ENCODE results near the gene CLASP1. TPM values are rescaled to one million over a fixed set of nuclear protein-coding genes. Genes with fewer than 3 reads are reported as not detected.
"Not testable (repeated sequence)": the region's sequence is repeated elsewhere in the genome, so short reads cannot be mapped to it uniquely, and the experiment has no call there.

The CLASP1 gene
- total RNA-seq, 1 experiment from 2014 or later, result 28.2 TPM

GRCh38 chr2:121355488-121355887, 293.8 kb downstream of the CLASP1 start:
- Histone ChIP-seq H3K36me3 (peaks cover 59% of the 10 kb centered on the region), H3K9me3 (replicated peaks) (no peaks in the 10 kb centered on the region), H3K27me3 (replicated peaks) (no peaks in the 10 kb centered on the region), H3K4me3 (no peak overlapping the region), H3K27ac (no peak overlapping the region), H3K4me1 (replicated peaks) (0 out of 2 replicates have a peak, but pooled peaks cover 4% of the 10 kb centered on the region)
- DNase-seq (ENCODE audit: low read depth in 1 of 2, low spot score in 2 of 2), result no peak

- H3K4me1 ChIP-seq (replicated peaks), result no peaks in the 10 kb centered on the region
- no peak overlapping the region for H3K4me3 ChIP-seq
- DNase-seq (ENCODE audit: low read depth in 1 of 2, low spot score in 2 of 2), result no peak
- no peaks in the 10 kb centered on the region for H3K9me3 ChIP-seq (replicated peaks)
- no peaks in the 10 kb centered on the region for H3K27me3 ChIP-seq (replicated peaks)
- H3K27ac ChIP-seq, result no peak overlapping the region
- H3K36me3 ChIP-seq, result peaks cover 85% of the 10 kb centered on the region
Observed at GRCh38 chr2:121351521-121352318, 297.5 kb downstream of the CLASP1 start.

GRCh38 chr2:121350890-121351289, 298.4 kb downstream of the CLASP1 start:
- Histone ChIP-seq H3K27ac (no peak overlapping the region), H3K9me3 (replicated peaks) (no peaks in the 10 kb centered on the region), H3K4me3 (no peak overlapping the region), H3K36me3 (peaks cover 93% of the 10 kb centered on the region), H3K27me3 (replicated peaks) (no peaks in the 10 kb centered on the region), H3K4me1 (replicated peaks) (no peaks in the 10 kb centered on the region)
- no peak for DNase-seq (ENCODE audit: low read depth in 1 of 2, low spot score in 2 of 2)

- Histone ChIP-seq H3K4me3 (no peak overlapping the region), H3K27me3 (replicated peaks) (no peaks in the 10 kb centered on the region), H3K27ac (no peak overlapping the region), H3K4me1 (replicated peaks) (no peaks in the 10 kb centered on the region), H3K9me3 (replicated peaks) (no peaks in the 10 kb centered on the region), H3K36me3 (peaks cover 93% of the 10 kb centered on the region)
- DNase-seq (ENCODE audit: low read depth in 1 of 2, low spot score in 2 of 2), result no peak
Observed at GRCh38 chr2:121350402-121350775, 298.9 kb downstream of the CLASP1 start.

- Histone ChIP-seq H3K4me1 (replicated peaks) (no peaks in the 10 kb centered on the region), H3K36me3 (peaks cover 93% of the 10 kb centered on the region), H3K9me3 (replicated peaks) (no peaks in the 10 kb centered on the region), H3K27ac (no peak overlapping the region), H3K27me3 (replicated peaks) (no peaks in the 10 kb centered on the region), H3K4me3 (no peak overlapping the region)
- DNase-seq (ENCODE audit: low read depth in 1 of 2, low spot score in 2 of 2), result no peak
Observed at GRCh38 chr2:121349721-121350401, 299.4 kb downstream of the CLASP1 start.

- no peak overlapping the region for H3K4me3 ChIP-seq
- H3K27me3 ChIP-seq (replicated peaks), result no peaks in the 10 kb centered on the region
- no peaks in the 10 kb centered on the region for H3K4me1 ChIP-seq (replicated peaks)
- no peaks in the 10 kb centered on the region for H3K9me3 ChIP-seq (replicated peaks)
- H3K36me3 ChIP-seq, result peaks cover 91% of the 10 kb centered on the region
- no peak for DNase-seq (ENCODE audit: low read depth in 1 of 2, low spot score in 2 of 2)
- H3K27ac ChIP-seq, result no peak overlapping the region
Observed at GRCh38 chr2:121348128-121348740, 301.0 kb downstream of the CLASP1 start.

- Histone ChIP-seq H3K4me1 (replicated peaks) (no peaks in the 10 kb centered on the region), H3K27me3 (replicated peaks) (no peaks in the 10 kb centered on the region), H3K9me3 (replicated peaks) (no peaks in the 10 kb centered on the region), H3K36me3 (peaks cover 81% of the 10 kb centered on the region), H3K4me3 (no peak overlapping the region), H3K27ac (no peak overlapping the region)
- DNase-seq (ENCODE audit: low read depth in 1 of 2, low spot score in 2 of 2), result no peak
Observed at GRCh38 chr2:121346859-121347258, 302.4 kb downstream of the CLASP1 start.

- no peak overlapping the region for H3K27ac ChIP-seq
- H3K9me3 ChIP-seq (replicated peaks), result no peaks in the 10 kb centered on the region
- no peak for DNase-seq (ENCODE audit: low read depth in 1 of 2, low spot score in 2 of 2)
- H3K27me3 ChIP-seq (replicated peaks), result no peaks in the 10 kb centered on the region
- H3K36me3 ChIP-seq, result peaks cover 77% of the 10 kb centered on the region
- no peaks in the 10 kb centered on the region for H3K4me1 ChIP-seq (replicated peaks)
- no peak overlapping the region for H3K4me3 ChIP-seq
Observed at GRCh38 chr2:121346407-121346806, 302.9 kb downstream of the CLASP1 start.

GRCh38 chr2:121345887-121346286, 303.4 kb downstream of the CLASP1 start:
- H3K9me3 ChIP-seq (replicated peaks), result no peaks in the 10 kb centered on the region
- H3K36me3 ChIP-seq, result peaks cover 77% of the 10 kb centered on the region
- no peak overlapping the region for H3K4me3 ChIP-seq
- H3K27me3 ChIP-seq (replicated peaks), result no peaks in the 10 kb centered on the region
- DNase-seq (ENCODE audit: low read depth in 1 of 2, low spot score in 2 of 2), result no peak
- no peak overlapping the region for H3K27ac ChIP-seq
- no peaks in the 10 kb centered on the region for H3K4me1 ChIP-seq (replicated peaks)

- no peak for DNase-seq (ENCODE audit: low read depth in 1 of 2, low spot score in 2 of 2)
- Histone ChIP-seq H3K9me3 (replicated peaks) (no peaks in the 10 kb centered on the region), H3K27me3 (replicated peaks) (no peaks in the 10 kb centered on the region), H3K4me3 (no peak overlapping the region), H3K27ac (no peak overlapping the region), H3K4me1 (replicated peaks) (no peaks in the 10 kb centered on the region), H3K36me3 (peaks cover 76% of the 10 kb centered on the region)
Observed at GRCh38 chr2:121345101-121345500, 304.2 kb downstream of the CLASP1 start.

- not testable (repeated sequence) for H3K4me1 ChIP-seq (replicated peaks); H3K9me3 ChIP-seq (replicated peaks); H3K27me3 ChIP-seq (replicated peaks); DNase-seq (ENCODE audit: low read depth in 1 of 2, low spot score in 2 of 2); H3K27ac ChIP-seq; H3K4me3 ChIP-seq
- H3K36me3 ChIP-seq, result peaks cover 72% of the 10 kb centered on the region
Observed at GRCh38 chr2:121343828-121344399, 305.3 kb downstream of the CLASP1 start.

GRCh38 chr2:121343191-121343590, 306.1 kb downstream of the CLASP1 start:
- DNase-seq (ENCODE audit: low read depth in 1 of 2, low spot score in 2 of 2), result no peak
- Histone ChIP-seq H3K9me3 (replicated peaks) (no peaks in the 10 kb centered on the region), H3K27ac (no peak overlapping the region), H3K36me3 (peaks cover 72% of the 10 kb centered on the region), H3K4me1 (replicated peaks) (no peaks in the 10 kb centered on the region), H3K4me3 (no peak overlapping the region), H3K27me3 (replicated peaks) (no peaks in the 10 kb centered on the region)

GRCh38 chr2:121342751-121343150, 306.5 kb downstream of the CLASP1 start:
- Histone ChIP-seq H3K4me3 (no peak overlapping the region), H3K9me3 (replicated peaks) (no peaks in the 10 kb centered on the region), H3K36me3 (peaks cover 70% of the 10 kb centered on the region), H3K27ac (no peak overlapping the region), H3K4me1 (replicated peaks) (no peaks in the 10 kb centered on the region), H3K27me3 (replicated peaks) (no peaks in the 10 kb centered on the region)
- no peak for DNase-seq (ENCODE audit: low read depth in 1 of 2, low spot score in 2 of 2)

- no peak overlapping the region for H3K4me3 ChIP-seq
- H3K27me3 ChIP-seq (replicated peaks), result no peaks in the 10 kb centered on the region
- no peaks in the 10 kb centered on the region for H3K4me1 ChIP-seq (replicated peaks)
- peaks cover 53% of the 10 kb centered on the region for H3K36me3 ChIP-seq
- DNase-seq (ENCODE audit: low read depth in 1 of 2, low spot score in 2 of 2), result no peak
- H3K9me3 ChIP-seq (replicated peaks), result no peaks in the 10 kb centered on the region
- no peak overlapping the region for H3K27ac ChIP-seq
Observed at GRCh38 chr2:121340926-121341325, 308.3 kb downstream of the CLASP1 start.

Data from SJSA1 (cell line).